Right ventricle myocardium superior (tissue), 1 donor: ENCODE data around the gene NSMCE4A. TPM values are rescaled to one million over a fixed set of nuclear protein-coding genes. Genes with fewer than 3 reads are reported as not detected.
A peak's percentile ranks its signal among the peaks of the same experiment; 100 is the strongest.
"Not testable (repeated sequence)": the region's sequence is repeated elsewhere in the genome, so short reads cannot be mapped to it uniquely, and the experiment has no call there.

Source experiments
- ATAC-seq: fragments of 200-7000 bp; cut with Tn5 transposase; one replicate; pipeline ENCODE4 v1.9.1; 2020; ENCODE audit warnings: mild to moderate bottlenecking; ENCODE audit not compliant: poor library complexity
- DNase-seq: peaks from one replicate; pipeline ENCODE4 v3.0.0-alpha.2; 2020
- intact Hi-C: fragments of 100-400 bp; cut with DNase I; formaldehyde crosslinking; loops from one replicate; pipeline ENCODE4 v1.11.2; 2022
- total RNA-seq: library from RNA; stranded (reverse); fragmentation: NEBNext Ultra II Directional; extraction: Animal tissue kit (Norgen Biotek cat#: 25700); gene quantifications from one replicate; pipeline ENCODE4 v1.2.1, GENCODE V29; 2021
- donor health status: DM: no; HTN: yes; CAD: no; lungs with severe emphysema.

Gene NSMCE4A
- total RNA-seq, 1 donor from 2014 or later = 23.7 TPM

DNA sequence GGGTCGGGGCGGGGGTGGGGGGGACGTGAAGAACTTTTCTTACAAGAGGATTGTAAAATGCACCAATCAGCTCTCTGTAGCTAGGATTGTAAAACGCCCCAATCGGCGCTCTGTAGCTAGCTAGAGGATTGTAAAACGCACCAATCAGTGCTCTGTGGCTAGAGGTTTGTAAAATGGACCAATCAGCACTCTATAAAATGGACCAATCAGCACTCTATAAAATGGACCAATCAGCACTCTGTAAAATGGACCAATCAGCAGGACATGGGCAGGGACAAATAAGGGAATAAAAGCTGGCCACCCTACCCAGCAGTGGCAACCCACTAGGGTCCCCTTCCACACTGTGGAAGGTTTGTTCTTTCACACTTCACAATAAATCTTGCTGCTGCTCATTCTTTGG, 56.2 kb downstream of the NSMCE4A start:
- DNase-seq, intact Hi-C loops, ATAC-seq: not testable (repeated sequence)

DNA sequence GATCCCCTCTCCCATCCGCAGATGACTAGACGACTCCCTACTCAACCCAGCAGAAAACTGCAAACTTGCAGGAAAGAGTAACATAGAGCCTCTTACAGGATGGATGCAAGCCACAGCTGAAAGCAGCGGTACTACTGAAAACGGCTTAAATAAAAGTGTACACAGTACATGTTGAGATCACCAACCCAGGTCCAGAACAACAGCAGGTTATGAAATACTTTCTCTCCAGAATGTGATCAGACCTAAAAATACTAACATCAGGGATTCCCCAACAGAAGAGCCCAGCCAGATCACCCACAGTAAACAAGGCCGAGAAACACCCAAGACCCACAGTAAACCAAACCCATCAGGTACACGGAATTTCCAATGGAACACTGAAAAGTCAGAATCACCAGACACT, 60.4 kb downstream of the NSMCE4A start:
- DNase-seq (no peak), ATAC-seq (peak; percentile 57)
- intact Hi-C loops = no loop called here

GRCh38 chr10:121911421-121911697, 63.7 kb downstream of the NSMCE4A start:
- peak; percentile 57 for ATAC-seq

DNA sequence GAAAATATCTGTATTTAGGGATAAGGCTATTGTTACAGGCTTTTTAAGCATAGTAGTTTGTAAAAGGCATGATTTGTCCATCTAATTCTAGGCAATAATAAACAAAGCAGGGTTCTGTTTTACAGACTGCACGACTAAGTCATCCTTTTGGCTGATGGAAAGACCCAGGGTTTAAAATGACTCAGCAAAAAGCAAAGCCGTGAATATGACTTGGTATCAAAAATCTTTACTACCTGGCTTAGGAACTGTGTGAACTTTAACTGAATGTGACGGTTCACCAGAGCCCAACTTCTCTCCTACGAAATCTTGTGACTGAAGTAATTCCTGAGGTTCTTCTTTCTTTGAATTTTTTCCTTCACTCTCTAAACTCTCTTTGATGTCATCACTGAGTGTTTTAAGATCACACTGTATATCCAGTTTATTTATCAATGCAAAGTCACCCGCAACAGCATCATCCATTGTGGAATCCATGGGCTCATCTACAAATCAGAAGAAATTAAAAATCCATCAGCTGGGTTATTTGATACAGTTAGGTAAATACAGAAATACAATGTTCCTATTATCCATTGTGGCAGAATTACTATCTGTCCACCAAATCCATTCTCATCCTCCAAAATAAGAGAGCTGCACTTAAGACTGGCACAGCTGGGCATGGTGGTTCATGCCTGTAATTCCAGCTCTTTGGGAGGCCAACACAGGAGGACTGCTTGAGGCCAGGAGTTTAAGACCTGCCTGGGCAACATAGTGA, 64.2 kb downstream of the NSMCE4A start:
- intact Hi-C loops = no loop called here
- DNase-seq = no peak
- ATAC-seq = no peak

More at GRCh38 chr10:121911421-121911697, 63.7 kb downstream of the NSMCE4A start:
- no peak for DNase-seq
- intact Hi-C loops = no loop called here

Other genes with a start within 250 kb of the NSMCE4A start
- gene ATE1, start 47.2 kb downstream of the NSMCE4A start, total RNA-seq = 34.6 TPM
- 349 TPM for gene TACC2, start 13.9 kb upstream of the NSMCE4A start, total RNA-seq